ENCODE data around the gene LPP. TPM values are rescaled to one million over a fixed set of nuclear protein-coding genes. Genes with fewer than 3 reads are reported as not detected.
A peak's percentile ranks its signal among the peaks of the same experiment; 100 is the strongest.

The LPP gene
- total and polyA plus RNA-seq, 2 of the 13 experiments (the other 11 are each of a cell fraction or from before 2014, with no cell fraction given), result 19.2 to 29.9 TPM

- TF ChIP-seq TIGD3 (CRISPR knock-in tag; IDR thresholded peaks at IDR 0.05; ENCODE audit: borderline replicate concordance) (no peak), ATRX (CRISPR knock-in tag; IDR thresholded peaks at IDR 0.05; ENCODE audit: borderline replicate concordance) (no peak), ATF6 (CRISPR knock-in tag; conservative IDR thresholded peaks at IDR 0.05) (no peak), HOMEZ (CRISPR knock-in tag; IDR thresholded peaks at IDR 0.05; ENCODE audit: low read depth) (peak; percentile 85), ZNF350 (CRISPR knock-in tag; IDR thresholded peaks at IDR 0.05; ENCODE audit: borderline replicate concordance, low read depth) (no peak), ZNF891 (CRISPR knock-in tag; IDR thresholded peaks at IDR 0.05) (no peak), ARID5B (CRISPR knock-in tag; IDR thresholded peaks at IDR 0.05) (peak; percentile 45), HOXA7 (CRISPR knock-in tag; IDR thresholded peaks at IDR 0.05) (no peak), MEF2D (CRISPR knock-in tag; IDR thresholded peaks at IDR 0.05) (peak; percentile 87), ZNF432 (CRISPR knock-in tag; IDR thresholded peaks at IDR 0.05; ENCODE audit: borderline replicate concordance) (no peak), CBX2 (IDR thresholded peaks at IDR 0.05; ENCODE audit: low read depth, low read length) (no peak), CBX2 (CRISPR knock-in tag; IDR thresholded peaks at IDR 0.05; ENCODE audit: low read depth) (no peak), PCBP1 (IDR thresholded peaks at IDR 0.05; ENCODE audit: borderline replicate concordance, low read depth, low read length) (no peak)
Observed at GRCh38 chr3:188507244-188507720, 353.3 kb downstream of the LPP start (continued).
